ENCODE measurements around the gene BIRC5.
A peak's percentile ranks its signal among the peaks of the same experiment; 100 is the strongest.
"Not testable (repeated sequence)": the region's sequence is repeated elsewhere in the genome, so short reads cannot be mapped to it uniquely, and the experiment has no call there.

The BIRC5 gene
- 0.75 reads per million for total RNA-seq

- peak; percentile 89 for DNase-seq
Measured at GRCh38 chr17:78214016-78214705, at the start of gene BIRC5. TSS of gene BIRC5 (plus strand) at chr17:78214253. CDS start at chr17:78214317, 64 bp downstream.

- no peak for DNase-seq
Measured at GRCh38 chr17:78164748-78165607, 49.1 kb upstream of the BIRC5 start.

GRCh38 chr17:78166416-78166815 lies 47.6 kb upstream of the BIRC5 start:
- no peak for DNase-seq

- peak; percentile 81 for DNase-seq
Measured at GRCh38 chr17:78168242-78168902, 45.7 kb upstream of the BIRC5 start, which contains the start of gene SYNGR2. TSS of gene SYNGR2 (plus strand) at chr17:78168581. CDS start at chr17:78168617, 36 bp downstream.

- peak; percentile 57 for DNase-seq
Measured at GRCh38 chr17:78168903-78169793, 44.9 kb upstream of the BIRC5 start.

- no peak for DNase-seq
Measured at GRCh38 chr17:78170692-78171590, 43.1 kb upstream of the BIRC5 start.

GRCh38 chr17:78171591-78172248 lies 42.3 kb upstream of the BIRC5 start:
- DNase-seq, result not testable (repeated sequence)

- no peak for DNase-seq
Measured at GRCh38 chr17:78172249-78173051, 41.6 kb upstream of the BIRC5 start.

- no peak for DNase-seq
Measured at GRCh38 chr17:78173097-78173715, 40.8 kb upstream of the BIRC5 start.

GRCh38 chr17:78174346-78174869 lies 39.6 kb upstream of the BIRC5 start:
- no peak for DNase-seq

- no peak for DNase-seq
Measured at GRCh38 chr17:78174870-78175642, 39.0 kb upstream of the BIRC5 start.

GRCh38 chr17:78175643-78175981 lies 38.4 kb upstream of the BIRC5 start:
- DNase-seq, result no peak

GRCh38 chr17:78176548-78177025 lies 37.5 kb upstream of the BIRC5 start:
- peak; percentile 67 for DNase-seq

- DNase-seq, result no peak
Measured at GRCh38 chr17:78179372-78179771, 34.7 kb upstream of the BIRC5 start.

- DNase-seq, result no peak
Measured at GRCh38 chr17:78180083-78180482, 34.0 kb upstream of the BIRC5 start.

- no peak for DNase-seq
Measured at GRCh38 chr17:78180508-78180907, 33.5 kb upstream of the BIRC5 start.

- DNase-seq, result no peak
Measured at GRCh38 chr17:78182504-78182903, 31.5 kb upstream of the BIRC5 start.

- DNase-seq, result no peak
Measured at GRCh38 chr17:78183916-78184315, 30.1 kb upstream of the BIRC5 start.

All from effector CD4-positive, alpha-beta T cell (primary cell).